Activated B cell treated with CpG ODN at 0.5 μM for 24 hours (primary cell): ENCODE measurements around the gene PPM1E. TPM values are rescaled to one million over a fixed set of nuclear protein-coding genes. Genes with fewer than 3 reads are reported as not detected.

Experiments
- ATAC-seq: fragments of 200-7000 bp; cut with Tn5 transposase; one replicate; pipeline ENCODE4 v1.10.0; 2021; ENCODE audit warnings: low read depth, mild to moderate bottlenecking, moderate library complexity
- CTCF ChIA-PET: fragments of 350-600 bp; sonication (Branson Sonifier 250); formaldehyde crosslinking; loops from one replicate; lab custom pipeline; 2021; ENCODE audit warnings: antibody characterized with exemption; lab: Charles Lee
- POLR2A ChIA-PET: fragments of 350-600 bp; sonication (Branson Sonifier 250); formaldehyde crosslinking; loops from one replicate; lab custom pipeline; 2021; ENCODE audit warnings: antibody characterized with exemption; lab: Charles Lee
- DNase-seq: peaks from one replicate; pipeline ENCODE4 v3.0.0; 2022
- H3K27ac Mint-ChIP-seq: one replicate; pipeline ENCODE4 v1.8.0; 2020; ENCODE audit warnings: mixed read lengths
- H3K27me3 Mint-ChIP-seq: one replicate; pipeline ENCODE4 v1.8.0; 2021; ENCODE audit warnings: mixed read lengths
- H3K36me3 Mint-ChIP-seq: one replicate; pipeline ENCODE4 v1.8.0; 2021; ENCODE audit warnings: low read depth, mixed read lengths
- H3K4me1 Mint-ChIP-seq: one replicate; pipeline ENCODE4 v1.8.0; 2021; ENCODE audit warnings: mixed read lengths
- H3K4me3 Mint-ChIP-seq: one replicate; pipeline ENCODE4 v1.8.0; 2020; ENCODE audit warnings: mild to moderate bottlenecking, mixed read lengths
- H3K9me3 Mint-ChIP-seq: one replicate; pipeline ENCODE4 v1.8.0; 2020; ENCODE audit warnings: mixed read lengths
- intact Hi-C: fragments of 100-400 bp; cut with micrococcal nuclease; formaldehyde crosslinking; loops from one replicate; pipeline ENCODE4 v1.15.1; 2024
- total RNA-seq: library from RNA; stranded (reverse); gene quantifications from 2 replicates; pipeline ENCODE4 v1.2.3, GENCODE V29; 2022
- TF ChIP-seq, protein P1 (sequence below): fragments of 200-600 bp; IDR thresholded peaks from one replicate; pipeline ENCODE4 v1.8.0; 2022; ENCODE audit warnings: antibody characterized with exemption, mild to moderate bottlenecking

Gene PPM1E
- total RNA-seq, 1 donor from 2014 or later, result 0.02 TPM

DNA sequence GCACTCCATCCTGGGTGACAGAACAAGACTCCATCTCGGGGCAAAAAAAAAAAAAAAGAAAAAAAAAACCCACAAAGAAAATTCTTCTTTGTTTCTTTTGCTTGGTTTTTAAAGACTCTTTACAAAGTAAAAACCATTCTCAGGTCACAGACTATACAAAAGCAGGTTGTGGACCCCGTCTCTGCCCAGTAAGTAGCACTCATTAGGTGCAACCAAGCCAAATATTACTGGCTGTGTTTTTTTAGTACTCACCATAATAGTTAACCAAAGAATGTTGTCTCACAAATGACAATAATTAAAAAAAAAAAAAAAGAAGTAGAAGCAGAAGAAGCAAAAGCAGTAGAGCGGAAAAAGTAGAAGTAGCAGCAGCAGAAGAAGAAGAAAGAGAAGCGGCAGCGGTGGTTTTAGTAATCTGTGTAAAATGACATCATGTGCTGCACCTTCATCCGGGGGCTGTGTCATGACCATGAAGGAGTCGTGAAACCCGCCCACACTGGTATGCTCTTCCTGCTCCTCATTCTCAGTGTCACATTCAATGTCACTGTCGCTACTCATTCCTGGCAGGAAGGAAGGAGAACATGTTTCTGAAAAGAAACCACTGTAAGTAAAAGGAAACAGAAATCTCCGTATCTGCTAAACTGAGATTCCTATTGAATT is 245.6 kb downstream of the PPM1E start:
- H3K27ac Mint-ChIP-seq, result peak overlapping the region; percentile 98
- ATAC-seq, result peak; percentile 98
- ChIA-PET POLR2A (interaction anchor here (0.7 to 2.9 kb wide), 9 partner anchors 290 to 650 kb away, joined by 4 to 16 read pairs (median 6); partner anchors contain the start of genes MTMR4 and SUPT4H1), CTCF (interaction anchor here (0.8 to 1.0 kb wide), 2 partner anchors 290 to 684 kb away, joined by 3 read pairs; no protein-coding TSS in a partner anchor)
- DNase-seq, result peak; percentile 36
- peaks cover 33% of the 10 kb centered on the region for H3K4me1 Mint-ChIP-seq
- peak overlapping the region; percentile 85 for H3K4me3 Mint-ChIP-seq
- intact Hi-C loops, result loop anchor here (1.0 to 10.0 kb wide), 8 partner anchors 105 to 666 kb away; partner anchors contain the start of genes PRR11, RAD51C, SKA2 and TEX14
- no peaks in the 10 kb centered on the region for H3K27me3 Mint-ChIP-seq
- no peaks in the 10 kb centered on the region for H3K9me3 Mint-ChIP-seq
- peaks cover 29% of the 10 kb centered on the region for H3K36me3 Mint-ChIP-seq
- TF ChIP-seq, protein P1, sequence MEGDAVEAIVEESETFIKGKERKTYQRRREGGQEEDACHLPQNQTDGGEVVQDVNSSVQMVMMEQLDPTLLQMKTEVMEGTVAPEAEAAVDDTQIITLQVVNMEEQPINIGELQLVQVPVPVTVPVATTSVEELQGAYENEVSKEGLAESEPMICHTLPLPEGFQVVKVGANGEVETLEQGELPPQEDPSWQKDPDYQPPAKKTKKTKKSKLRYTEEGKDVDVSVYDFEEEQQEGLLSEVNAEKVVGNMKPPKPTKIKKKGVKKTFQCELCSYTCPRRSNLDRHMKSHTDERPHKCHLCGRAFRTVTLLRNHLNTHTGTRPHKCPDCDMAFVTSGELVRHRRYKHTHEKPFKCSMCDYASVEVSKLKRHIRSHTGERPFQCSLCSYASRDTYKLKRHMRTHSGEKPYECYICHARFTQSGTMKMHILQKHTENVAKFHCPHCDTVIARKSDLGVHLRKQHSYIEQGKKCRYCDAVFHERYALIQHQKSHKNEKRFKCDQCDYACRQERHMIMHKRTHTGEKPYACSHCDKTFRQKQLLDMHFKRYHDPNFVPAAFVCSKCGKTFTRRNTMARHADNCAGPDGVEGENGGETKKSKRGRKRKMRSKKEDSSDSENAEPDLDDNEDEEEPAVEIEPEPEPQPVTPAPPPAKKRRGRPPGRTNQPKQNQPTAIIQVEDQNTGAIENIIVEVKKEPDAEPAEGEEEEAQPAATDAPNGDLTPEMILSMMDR, result no peak

DNA sequence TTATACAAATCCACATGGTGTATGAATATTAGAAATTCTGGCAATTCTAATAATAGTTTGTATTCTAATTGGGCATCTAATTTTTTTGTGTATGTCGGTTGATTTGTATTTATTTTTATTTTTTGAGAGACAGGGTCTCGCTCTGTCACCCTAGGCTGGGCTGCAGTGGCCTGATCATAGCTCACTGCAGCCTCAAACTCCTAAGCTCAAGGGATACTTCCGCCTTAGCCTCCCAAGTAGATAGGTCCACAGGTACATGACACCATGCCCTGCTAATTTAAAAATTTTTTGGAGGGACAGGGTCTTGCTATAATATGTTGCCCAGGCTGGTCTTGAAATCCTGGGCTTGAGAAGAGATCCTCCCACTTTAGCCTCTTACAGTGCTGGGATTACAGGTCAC is 246.5 kb downstream of the PPM1E start:
- intact Hi-C loops, result loop anchor here (5.0 to 10.0 kb wide), 2 partner anchors 470 to 667 kb away; no protein-coding TSS in a partner anchor

GRCh38 chr17:59002848-59003247 is 247.2 kb downstream of the PPM1E start:
- ATAC-seq (no peak), DNase-seq (no peak)
- Mint-ChIP-seq H3K36me3 (peaks cover 23% of the 10 kb centered on the region), H3K27me3 (no peaks in the 10 kb centered on the region), H3K4me1 (peaks cover 33% of the 10 kb centered on the region), H3K4me3 (no peak overlapping the region), H3K27ac (peak overlapping the region; percentile 53), H3K9me3 (no peaks in the 10 kb centered on the region)
- CTCF ChIA-PET, result interaction anchor here (1.5 to 4.8 kb wide), 4 partner anchors 291 to 484 kb away, joined by 3 to 94 read pairs (median 36); no protein-coding TSS in a partner anchor
- TF ChIP-seq, protein P1, result no peak
- POLR2A ChIA-PET, result interaction anchor here (0.7 to 2.9 kb wide), 3 partner anchors 371 to 485 kb away, joined by 6 to 16 read pairs (median 13); no protein-coding TSS in a partner anchor
- intact Hi-C loops, result loop anchor here (5.0 to 10.0 kb wide), 2 partner anchors 471 to 668 kb away; no protein-coding TSS in a partner anchor

More for the DNA sequence above, 246.5 kb downstream of the PPM1E start:
- Mint-ChIP-seq H3K27ac (peak overlapping the region; percentile 98), H3K27me3 (no peaks in the 10 kb centered on the region), H3K4me1 (peaks cover 33% of the 10 kb centered on the region), H3K9me3 (no peaks in the 10 kb centered on the region), H3K36me3 (peaks cover 28% of the 10 kb centered on the region), H3K4me3 (no peak overlapping the region)
- POLR2A ChIA-PET, result interaction anchor here (1.0 to 2.9 kb wide), 4 partner anchors 291 to 484 kb away, joined by 4 to 16 read pairs (median 10); no protein-coding TSS in a partner anchor
- no peak for DNase-seq
- TF ChIP-seq, protein P1, result no peak
- ATAC-seq, result no peak
- CTCF ChIA-PET, result interaction anchor here (0.8 to 4.8 kb wide), 4 partner anchors 290 to 685 kb away, joined by 3 to 94 read pairs (median 19); no protein-coding TSS in a partner anchor

DNA sequence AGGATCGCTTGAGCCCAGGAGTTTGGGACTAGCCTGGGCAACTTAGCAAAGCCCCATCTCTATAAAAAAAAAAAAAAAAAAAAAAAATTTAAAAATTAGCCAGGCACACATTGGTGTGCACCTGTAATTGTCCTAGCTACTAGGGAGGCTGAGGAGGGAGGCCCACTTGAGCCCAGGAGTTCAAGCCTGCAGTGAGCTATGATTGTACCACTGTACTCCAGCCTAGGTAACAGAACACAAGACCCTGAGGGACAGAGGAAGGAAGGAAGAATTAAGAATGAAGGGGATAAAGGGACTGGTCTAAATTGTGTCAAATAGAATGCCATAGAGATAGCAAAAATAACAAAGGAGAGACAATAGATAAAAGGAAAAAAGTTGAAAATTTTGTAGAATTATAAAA is 248.2 kb downstream of the PPM1E start:
- Mint-ChIP-seq H3K27ac (peak overlapping the region; percentile 79), H3K9me3 (no peaks in the 10 kb centered on the region), H3K36me3 (peaks cover 19% of the 10 kb centered on the region), H3K27me3 (no peaks in the 10 kb centered on the region), H3K4me1 (peaks cover 31% of the 10 kb centered on the region), H3K4me3 (no peak overlapping the region)
- ChIA-PET CTCF (interaction anchor here (0.6 to 4.8 kb wide), 11 partner anchors 10 to 892 kb away, joined by 3 to 94 read pairs (median 4); partner anchors contain the start of gene MTMR4), POLR2A (interaction anchor here (0.5 to 2.9 kb wide), 9 partner anchors 29 to 1650 kb away, joined by 4 to 16 read pairs (median 8); no protein-coding TSS in a partner anchor)
- TF ChIP-seq, protein P1, result no peak
- intact Hi-C loops, result loop anchor here (5.0 to 10.0 kb wide), 2 partner anchors 472 to 669 kb away; no protein-coding TSS in a partner anchor
- DNase-seq (no peak), ATAC-seq (no peak)
